ENCODE results near the gene ZMYM4.

ZMYM4 gene

GRCh38 chr1:35463232-35463631, 194.7 kb downstream of the ZMYM4 start:
- TF ChIP-seq CTCF (IDR thresholded peaks at IDR 0.05), result no peak

GRCh38 chr1:35466120-35466519, 197.6 kb downstream of the ZMYM4 start:
- no peak for TF ChIP-seq CTCF (IDR thresholded peaks at IDR 0.05)

GRCh38 chr1:35470977-35471613, 202.6 kb downstream of the ZMYM4 start:
- no peak for TF ChIP-seq CTCF (IDR thresholded peaks at IDR 0.05)
